Small intestine (tissue), 7 donors: ENCODE measurements around the gene CDKL4. TPM values are rescaled to one million over a fixed set of nuclear protein-coding genes. Genes with fewer than 3 reads are reported as not detected.
A peak's percentile ranks its signal among the peaks of the same experiment; 100 is the strongest.
"Not testable (repeated sequence)": the region's sequence is repeated elsewhere in the genome, so short reads cannot be mapped to it uniquely, and the experiment has no call there.

Experiments
- DNase-seq, 2 donors: peaks; one replicate each; pipeline versions ENCODE4 v3.0.0 to v3.0.0-alpha.2; 2013
- FAIRE-seq: peaks from 2 replicates; lab custom pipeline; 2012; peaks lifted over from hg19 to GRCh38; lab: Jason Lieb, UNC
- H3K27ac ChIP-seq, 3 donors: one replicate each; pipeline ENCODE4 v1.5.1; 2013; ENCODE audit warnings: low read length in 2 of 3, mild to moderate bottlenecking in 2 of 3, control low read depth in 1 of 3, inconsistent platforms in 1 of 3, low read depth in 1 of 3, moderate library complexity in 1 of 3
- H3K27me3 ChIP-seq, 3 donors: one replicate each; pipeline ENCODE4 v1.6.1; 2013; ENCODE audit warnings: low read length in 3 of 3, inconsistent platforms in 1 of 3; ENCODE audit not compliant: control insufficient read depth in 3 of 3, insufficient read depth in 3 of 3
- H3K36me3 ChIP-seq, 3 donors: one replicate each; pipeline ENCODE4 v1.6.1; 2013; ENCODE audit warnings: low read length in 3 of 3, inconsistent platforms in 1 of 3, low read depth in 1 of 3, mild to moderate bottlenecking in 1 of 3, moderate library complexity in 1 of 3; ENCODE audit not compliant: control insufficient read depth in 3 of 3, insufficient read depth in 2 of 3
- H3K4me1 ChIP-seq, 3 donors: one replicate each; pipeline ENCODE4 v1.6.1; 2013; ENCODE audit warnings: low read length in 2 of 3, inconsistent platforms in 1 of 3, low read depth in 1 of 3, mild to moderate bottlenecking in 1 of 3, moderate library complexity in 1 of 3; ENCODE audit not compliant: control insufficient read depth in 3 of 3, insufficient read depth in 2 of 3
- H3K4me3 ChIP-seq, 3 donors: one replicate each; pipeline ENCODE4 v1.5.1; 2013; ENCODE audit warnings: low read length in 3 of 3, control low read depth in 1 of 3, inconsistent platforms in 1 of 3, low read depth in 1 of 3, mild to moderate bottlenecking in 1 of 3, moderate library complexity in 1 of 3
- H3K9me3 ChIP-seq, 2 donors: one replicate each; pipeline ENCODE4 v1.6.1; 2013; ENCODE audit warnings: low read depth in 1 of 2, low read length in 1 of 2; ENCODE audit not compliant: control insufficient read depth in 2 of 2, insufficient read depth in 1 of 2
- WGBS, 3 donors: extraction: QIAGEN DNeasy Blood & Tissue Kit; methylation state at CpG; one replicate each; pipeline ENCODE4 v1.1.7; 2013; 5-methylcytosine and 5-hydroxymethylcytosine counted together
- polyA plus RNA-seq, 4 donors: library from polyadenylated mRNA; stranded (reverse) in 3 of 4; unstranded in 1 of 4; fragments of 200-250 nt in 3 of 4; fragments of 120-200 nt in 1 of 4; gene quantifications; one replicate each; pipeline versions ENCODE4 v1.2.1 to v1.2.3, GENCODE V29; 2013
- donor health status: healthy with polysubstance abuse.
- donor health status: control.
- donor health status: control.
- donor health status: Bipolar disorder and iron deficiency.
- donor health status: healthy.

Gene CDKL4
- polyA plus RNA-seq, 4 donors = 0.09 TPM; not detected in 3

DNA sequence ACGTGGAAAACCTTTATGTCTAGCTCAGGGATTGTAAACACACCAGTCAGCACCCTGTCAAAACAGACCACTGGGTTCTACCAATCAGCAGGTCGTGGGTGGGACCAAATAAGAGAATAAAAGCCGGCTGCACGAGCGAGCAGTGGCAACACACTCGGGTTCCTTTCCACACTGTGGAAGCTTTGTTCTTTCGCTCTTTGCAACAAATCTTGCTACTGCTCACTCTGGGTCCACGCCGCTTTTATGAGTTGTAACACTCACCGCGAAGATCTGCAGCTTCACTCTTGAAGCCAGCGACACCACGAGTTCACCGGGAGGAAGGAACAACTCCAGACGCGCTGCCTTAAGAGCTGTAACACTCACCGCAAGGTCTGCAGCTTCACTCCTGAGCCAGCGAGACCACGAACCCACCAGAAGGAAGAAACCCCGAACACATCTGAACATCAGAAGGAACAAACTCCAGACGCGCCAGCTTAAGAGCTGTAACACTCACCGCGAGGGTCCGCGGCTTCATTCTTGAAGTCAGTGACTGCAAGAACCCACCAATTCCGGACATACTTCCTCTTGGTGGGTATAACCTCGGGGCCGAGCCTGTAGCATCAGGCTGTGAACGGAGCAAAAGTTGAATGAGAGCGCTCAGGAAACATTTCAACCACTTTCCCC lies 1.3 kb upstream of the CDKL4 start:
- H3K4me3 ChIP-seq, DNase-seq, H3K9me3 ChIP-seq, FAIRE-seq, H3K27ac ChIP-seq, H3K4me1 ChIP-seq, H3K27me3 ChIP-seq, H3K36me3 ChIP-seq: not testable (repeated sequence)
- 78 to 92% (median 82%) methylated on average over 31 of the region's 31 CpGs for WGBS, 3 donors

DNA sequence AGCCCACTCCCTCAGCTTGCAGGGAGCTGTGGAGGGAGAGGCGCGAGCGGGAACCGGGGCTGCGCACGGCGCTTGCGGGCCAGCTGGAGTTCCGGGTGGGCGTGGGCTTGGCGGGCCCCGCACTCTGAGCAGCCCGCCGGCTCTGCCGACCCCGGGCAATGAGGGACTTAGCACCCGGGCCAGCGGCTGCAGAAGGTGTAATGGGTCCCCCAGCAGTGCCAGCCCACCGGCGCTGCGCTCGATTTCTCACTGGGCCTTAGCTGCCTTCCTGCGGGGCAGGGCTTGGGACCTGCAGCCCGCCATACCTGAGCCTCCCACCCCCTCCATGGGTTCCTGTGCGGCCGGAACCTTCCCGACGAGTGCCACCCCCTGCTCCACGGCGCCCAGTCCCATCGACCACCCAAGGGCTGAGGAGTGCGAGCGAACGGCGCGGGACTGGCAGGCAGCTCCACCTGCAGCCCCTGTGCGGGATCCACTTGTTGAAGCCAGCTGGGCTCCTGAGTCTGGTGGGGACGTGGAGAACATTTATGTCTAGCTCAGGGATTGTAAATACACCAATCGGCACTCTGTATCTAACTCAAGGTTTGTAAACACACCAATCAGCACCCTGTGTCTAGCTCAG lies 582 bp upstream of the CDKL4 start:
- FAIRE-seq, H3K4me3 ChIP-seq, DNase-seq, H3K4me1 ChIP-seq, H3K9me3 ChIP-seq, H3K36me3 ChIP-seq, H3K27ac ChIP-seq, H3K27me3 ChIP-seq: not testable (repeated sequence)
- WGBS, 3 donors = 90 to 97% (median 97%) methylated on average over 27 to 39 of the region's 39 CpGs

DNA sequence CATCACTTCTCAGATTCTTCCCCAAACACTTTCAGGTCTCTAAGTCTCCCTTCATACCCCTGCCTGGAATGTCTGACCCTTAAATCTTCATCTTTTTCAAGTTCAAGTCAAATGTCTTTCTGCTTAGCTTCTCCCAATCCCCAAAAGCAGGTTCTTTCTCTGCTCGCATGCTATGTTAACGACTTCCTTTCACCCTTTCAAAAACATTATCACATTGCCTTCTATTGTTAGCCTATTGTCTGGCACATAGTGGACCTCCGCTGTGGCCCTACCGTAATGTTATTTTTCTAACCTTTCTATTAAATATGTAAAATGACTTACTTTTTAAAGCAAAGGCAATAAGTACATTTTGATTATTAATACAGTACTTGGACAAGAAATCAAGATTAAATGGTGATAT lies 2.2 kb downstream of the CDKL4 start:
- WGBS, 3 donors = 74 to 91% (median 91%) methylated on average over 4 of the region's 4 CpGs
- FAIRE-seq = no peak

DNA sequence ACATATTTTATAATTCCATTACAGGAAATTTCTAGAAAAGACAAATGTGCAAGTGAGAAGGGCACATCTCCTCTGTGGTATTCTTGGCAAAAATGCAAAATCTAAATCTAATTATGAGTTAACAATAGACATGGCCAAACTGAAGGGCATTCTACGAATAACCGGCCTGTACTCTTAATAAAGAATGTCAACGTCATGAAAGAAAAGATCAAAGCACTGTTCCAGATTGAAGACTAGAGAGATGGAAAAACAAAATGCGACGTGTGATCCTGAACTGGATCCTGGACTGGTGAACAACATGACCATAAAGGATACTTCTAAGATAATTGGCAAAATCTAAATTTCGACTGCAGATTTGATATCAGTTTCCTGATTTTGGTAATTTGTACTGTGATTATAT lies 3.0 kb downstream of the CDKL4 start:
- no peak overlapping the region for H3K4me3 ChIP-seq
- WGBS, 3 donors = 86 to 91% (median 89%) methylated on average over 6 of the region's 6 CpGs
- no peak overlapping the region for H3K27ac ChIP-seq
- no peak for DNase-seq
- no peaks in the 10 kb centered on the region for H3K36me3 ChIP-seq
- no peaks in the 10 kb centered on the region for H3K27me3 ChIP-seq
- H3K9me3 ChIP-seq = peaks cover 0 to 6% of the 10 kb centered on the region in 2 donors
- no peaks in the 10 kb centered on the region for H3K4me1 ChIP-seq
- FAIRE-seq = no peak

More for the DNA sequence above, 2.2 kb downstream of the CDKL4 start:
- no peak overlapping the region for H3K4me3 ChIP-seq
- H3K27ac ChIP-seq = no peak overlapping the region
- H3K9me3 ChIP-seq = peaks cover 0 to 6% of the 10 kb centered on the region in 2 donors
- H3K36me3 ChIP-seq = no peaks in the 10 kb centered on the region
- DNase-seq = no peak
- H3K4me1 ChIP-seq = no peaks in the 10 kb centered on the region
- no peaks in the 10 kb centered on the region for H3K27me3 ChIP-seq

DNA sequence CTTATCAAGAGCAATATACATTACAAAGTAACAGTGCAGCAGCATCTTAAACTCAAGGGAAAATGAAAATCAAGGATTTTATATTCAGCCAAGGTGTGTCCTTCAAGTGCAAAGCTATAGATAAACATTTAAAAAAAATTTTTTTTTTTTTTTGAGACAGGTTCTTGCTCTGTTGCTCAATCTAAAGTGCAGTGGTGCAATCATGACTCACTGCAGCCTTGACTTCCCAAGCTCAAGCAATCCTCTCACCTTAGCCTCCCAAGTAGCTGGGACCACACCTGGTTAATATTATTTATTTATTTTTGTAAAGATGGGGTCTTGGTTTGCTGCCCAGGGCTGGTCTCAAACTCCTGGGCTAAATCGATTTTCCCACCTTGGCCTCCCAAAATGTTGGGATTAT lies 9.0 kb downstream of the CDKL4 start:
- DNase-seq (peak in 1 of 2 donors; percentile 13), FAIRE-seq (no peak)
- Histone ChIP-seq H3K27me3 (no peaks in the 10 kb centered on the region), H3K9me3 (peaks cover 0 to 4% of the 10 kb centered on the region in 2 donors), H3K4me1 (no peaks in the 10 kb centered on the region), H3K36me3 (no peaks in the 10 kb centered on the region), H3K27ac (no peak overlapping the region), H3K4me3 (no peak overlapping the region)
- WGBS, 3 donors = 94 to 100% (median 98%) methylated on average over 1 of the region's 1 CpG

DNA sequence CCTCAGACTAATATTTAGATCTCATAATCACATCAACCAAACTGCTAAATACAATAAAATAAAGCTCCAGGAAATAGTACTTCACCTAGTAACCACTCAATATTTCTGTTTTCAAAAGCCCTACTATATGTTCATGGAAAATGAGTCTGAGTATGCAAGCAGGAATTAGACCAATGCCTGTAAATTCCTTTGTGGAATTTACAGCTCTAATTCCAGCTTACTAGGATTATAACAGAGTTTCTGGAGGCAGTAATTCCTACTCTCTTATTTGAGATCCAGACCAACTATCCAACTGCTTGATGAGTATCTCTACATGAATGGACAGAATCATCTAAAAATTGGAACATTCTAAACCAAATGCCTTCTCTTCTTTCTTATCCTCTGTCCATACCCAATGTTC lies 11.6 kb downstream of the CDKL4 start:
- FAIRE-seq = no peak

DNA sequence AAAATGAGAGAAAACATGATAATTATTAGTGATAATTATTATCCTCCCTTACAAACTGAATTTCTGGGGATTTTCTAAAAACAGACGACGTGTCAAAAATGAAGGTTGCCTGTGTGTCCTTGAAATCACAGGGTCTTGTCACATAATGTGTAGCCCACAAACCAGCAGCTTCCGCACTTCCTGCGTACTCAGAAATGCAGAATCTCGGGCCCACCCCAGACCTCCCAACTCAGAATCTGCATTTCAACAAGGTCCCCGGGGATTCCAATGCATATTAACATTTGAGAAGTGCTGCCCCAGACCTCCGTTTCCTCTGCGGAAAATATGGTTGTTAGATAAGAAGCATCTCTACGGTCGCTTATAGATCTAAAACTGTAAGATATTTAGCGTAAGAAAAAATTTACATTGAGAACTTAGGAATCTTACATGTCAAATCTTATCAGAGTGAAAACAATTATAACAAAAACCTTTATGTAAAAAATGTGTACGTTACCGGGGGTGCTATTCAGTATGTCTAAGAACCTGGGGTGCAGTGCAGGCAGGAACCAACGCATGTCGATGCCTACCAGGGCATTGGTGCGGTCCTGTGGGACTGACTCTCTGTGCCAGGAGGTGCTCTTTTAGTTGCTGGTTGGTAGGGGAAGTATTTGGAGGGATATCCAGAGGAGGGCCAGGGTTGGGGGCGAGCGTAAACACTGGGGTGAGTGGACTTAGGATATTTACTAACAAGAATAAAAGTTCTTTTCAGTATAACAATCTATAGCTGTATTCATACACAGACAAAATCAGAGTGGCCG lies 15.2 kb downstream of the CDKL4 start:
- Histone ChIP-seq H3K4me3 (peak overlapping the region in 1 of 3 donors; percentile 29), H3K27me3 (no peaks in the 10 kb centered on the region), H3K9me3 (no peaks in the 10 kb centered on the region), H3K36me3 (no peaks in the 10 kb centered on the region), H3K4me1 (peaks cover 0 to 5% (median 2%) of the 10 kb centered on the region in 3 donors), H3K27ac (peak overlapping the region in 2 of 3 donors; percentile 4 to 16)
- DNase-seq (peak; percentile 21 to 31), FAIRE-seq (no peak)
- WGBS, 3 donors = 6 to 19% (median 15%) methylated on average over 19 of the region's 19 CpGs

More for the DNA sequence above, 11.6 kb downstream of the CDKL4 start:
- DNase-seq = no peak
- Histone ChIP-seq H3K4me3 (no peak overlapping the region), H3K27me3 (no peaks in the 10 kb centered on the region), H3K4me1 (peaks cover 0 to 5% (median 2%) of the 10 kb centered on the region in 3 donors), H3K27ac (no peak overlapping the region), H3K9me3 (peaks cover 0 to 4% of the 10 kb centered on the region in 2 donors), H3K36me3 (no peaks in the 10 kb centered on the region)

DNA sequence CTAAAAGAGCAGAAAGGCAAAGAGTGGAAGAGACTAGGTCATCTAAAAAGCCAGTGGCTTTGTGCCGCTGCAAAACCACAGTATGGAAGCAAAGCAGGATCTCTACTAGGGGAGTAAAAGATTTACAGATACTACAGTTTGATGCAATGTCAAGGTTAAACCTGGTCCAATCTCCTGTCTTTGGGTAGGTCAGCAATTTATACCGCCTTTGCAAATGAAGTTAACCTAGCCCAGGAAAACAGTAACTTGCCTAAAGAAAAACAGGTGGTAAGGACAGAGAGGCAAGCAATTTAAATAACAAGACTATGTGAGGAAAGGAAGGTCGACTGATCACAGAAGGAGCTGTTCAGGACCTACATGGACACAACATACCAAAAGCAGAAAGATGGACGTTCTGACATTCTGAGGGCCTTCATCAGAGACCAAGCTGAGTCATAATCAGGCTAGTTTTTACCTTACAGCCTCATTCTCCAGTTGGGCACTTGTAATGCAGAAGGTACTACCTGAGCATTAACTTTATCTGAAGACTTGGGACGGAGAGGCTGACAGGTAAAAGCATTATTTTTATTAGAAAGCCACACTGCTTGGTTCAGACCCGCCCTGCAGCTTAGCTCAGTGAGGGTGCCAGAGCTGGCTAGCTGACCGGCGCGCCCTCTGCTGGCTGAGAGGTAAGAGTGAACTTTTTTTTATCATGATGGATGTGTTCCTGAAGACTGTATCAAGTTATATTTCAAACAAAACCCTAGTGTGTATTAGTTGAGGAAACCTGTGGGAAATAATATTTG lies 15.9 kb downstream of the CDKL4 start:
- peak; percentile 78 to 87 for DNase-seq
- Histone ChIP-seq H3K27ac (no peak overlapping the region), H3K9me3 (no peaks in the 10 kb centered on the region), H3K36me3 (no peaks in the 10 kb centered on the region), H3K4me3 (no peak overlapping the region), H3K4me1 (peaks cover 0 to 5% (median 2%) of the 10 kb centered on the region in 3 donors), H3K27me3 (no peaks in the 10 kb centered on the region)
- no peak for FAIRE-seq
- WGBS, 3 donors = 18 to 24% (median 18%) methylated on average over 9 of the region's 9 CpGs
